ENCODE measurements around the gene AMN.

The AMN gene

GRCh38 chr14:102969901-102970300 is 47.4 kb downstream of the AMN start:
- DNase-seq, result no peak

GRCh38 chr14:102970496-102970895 is 48.0 kb downstream of the AMN start:
- no peak for DNase-seq

GRCh38 chr14:102971314-102971713 is 48.9 kb downstream of the AMN start:
- no peak for DNase-seq

- no peak for DNase-seq
These were observed 49.6 kb downstream of the AMN start for GRCh38 chr14:102971836-102972606.

GRCh38 chr14:102973706-102974285 is 51.3 kb downstream of the AMN start:
- no peak for DNase-seq

GRCh38 chr14:102975662-102976061 is 53.2 kb downstream of the AMN start:
- no peak for DNase-seq

GRCh38 chr14:102977475-102977874 is 55.0 kb downstream of the AMN start:
- DNase-seq, result no peak

GRCh38 chr14:102979406-102979805 is 56.9 kb downstream of the AMN start:
- no peak for DNase-seq

- no peak for DNase-seq
These were observed 57.9 kb downstream of the AMN start for GRCh38 chr14:102980409-102980810.

Data from activated T-cell treated with anti-CD3 and anti-CD28 coated beads for 4 hours (primary cell).